ENCODE measurements around the gene RABGAP1L. TPM values are rescaled to one million over a fixed set of nuclear protein-coding genes. Genes with fewer than 3 reads are reported as not detected.

Gene RABGAP1L
- total RNA-seq, 3 donors from 2014 or later, result 46.1 to 74.7 (median 59.2) TPM

DNA sequence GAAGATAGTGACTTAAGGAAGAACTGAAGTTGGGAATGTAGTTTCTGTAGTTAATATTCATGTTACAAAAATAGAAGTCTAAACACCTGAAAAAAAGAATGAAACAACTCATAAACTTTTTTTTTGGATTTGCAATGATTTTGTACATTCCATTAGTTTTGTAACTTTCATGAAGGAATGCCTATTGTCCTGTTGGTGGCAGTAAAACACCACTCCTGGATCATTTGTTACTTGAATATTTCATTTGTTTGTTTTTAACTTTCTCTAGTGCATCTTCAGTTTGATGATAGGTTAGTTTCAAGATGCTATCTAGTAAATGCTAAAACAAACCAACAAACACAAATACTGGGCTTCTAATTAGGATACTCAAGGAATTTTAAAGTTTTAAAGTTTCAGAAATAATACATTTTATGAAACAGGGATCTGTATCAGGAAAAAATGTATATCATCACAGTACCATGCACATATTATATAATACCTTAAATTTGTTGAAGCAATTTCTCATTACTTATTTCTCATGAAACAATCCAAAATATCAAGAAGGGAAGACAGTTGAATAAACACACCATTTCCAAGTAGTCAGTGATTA lies 610.7 kb downstream of the RABGAP1L start:
- Histone ChIP-seq H3K4me3 (no peak overlapping the region), H3K4me1 (ENCODE audit: low read depth) (peaks cover 4% of the 10 kb centered on the region), H3K9me3 (no peaks in the 10 kb centered on the region), H3K36me3 (ENCODE audit: low read depth) (no peaks in the 10 kb centered on the region)
- intact Hi-C loops (cut with DNase I, micrococcal nuclease), result loop anchor here in 1 of 2 donors (10.0 kb wide), 1 partner anchor 225 kb away; the partner anchor contains the start of gene CACYBP
- DNase-seq (peak in 1 of 3 donors; percentile 38), ATAC-seq (peak; percentile 40)
- TF ChIP-seq CTCF (IDR thresholded peaks at IDR 0.05), result peak; percentile 36

- no peaks in the 10 kb centered on the region for H3K4me1 ChIP-seq (ENCODE audit: low read depth)
- intact Hi-C loops (cut with DNase I, micrococcal nuclease), result loop anchor here in 1 of 2 donors (10.0 kb wide), 1 partner anchor 219 kb away; the partner anchor contains the start of gene CACYBP
These were observed 616.3 kb downstream of the RABGAP1L start for GRCh38 chr1:174775621-174776020.

DNA sequence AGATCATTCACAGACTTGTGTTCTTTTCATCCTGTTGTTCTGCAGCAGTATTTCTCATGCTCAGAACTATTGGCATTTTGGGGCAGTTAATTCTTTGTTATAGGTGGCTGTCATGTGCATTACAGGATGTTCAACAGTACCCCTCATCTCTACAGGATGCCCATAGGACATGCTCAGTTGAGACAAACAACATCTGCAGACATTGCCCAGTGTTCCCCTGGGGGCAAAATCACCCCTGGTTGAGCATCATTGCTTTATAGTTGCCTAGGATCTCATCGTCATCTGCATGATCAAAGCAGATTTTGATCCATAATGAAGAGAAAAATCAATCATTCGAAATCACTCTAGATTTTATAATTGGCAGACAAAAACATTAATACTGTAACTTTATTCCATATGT lies 617.9 kb downstream of the RABGAP1L start:
- Histone ChIP-seq H3K4me1 (ENCODE audit: low read depth) (no peaks in the 10 kb centered on the region), H3K9me3 (no peaks in the 10 kb centered on the region), H3K4me3 (no peak overlapping the region), H3K36me3 (ENCODE audit: low read depth) (no peaks in the 10 kb centered on the region)
- ATAC-seq, result no peak
- no peak for DNase-seq
- intact Hi-C loops (cut with DNase I, micrococcal nuclease), result loop anchor here in 1 of 2 donors (10.0 kb wide), 1 partner anchor 218 kb away; the partner anchor contains the start of gene CACYBP
- TF ChIP-seq CTCF (IDR thresholded peaks at IDR 0.05), result no peak

More at GRCh38 chr1:174775621-174776020, 616.3 kb downstream of the RABGAP1L start:
- TF ChIP-seq CTCF (IDR thresholded peaks at IDR 0.05), result no peak
- DNase-seq (no peak), ATAC-seq (no peak)
- no peak overlapping the region for H3K4me3 ChIP-seq
- H3K9me3 ChIP-seq, result no peaks in the 10 kb centered on the region
- no peaks in the 10 kb centered on the region for H3K36me3 ChIP-seq (ENCODE audit: low read depth)

GRCh38 chr1:174785510-174785909 lies 626.2 kb downstream of the RABGAP1L start:
- no peak for TF ChIP-seq CTCF (IDR thresholded peaks at IDR 0.05)
- no peak overlapping the region for H3K4me3 ChIP-seq
- intact Hi-C loops (cut with DNase I, micrococcal nuclease), result no loop called here

GRCh38 chr1:174786358-174786757 lies 627.0 kb downstream of the RABGAP1L start:
- no peaks in the 10 kb centered on the region for H3K9me3 ChIP-seq
- intact Hi-C loops (cut with DNase I, micrococcal nuclease), result no loop called here
- H3K4me1 ChIP-seq (ENCODE audit: low read depth), result no peaks in the 10 kb centered on the region
- no peak for TF ChIP-seq CTCF (IDR thresholded peaks at IDR 0.05)
- H3K4me3 ChIP-seq, result no peak overlapping the region
- DNase-seq, result no peak
- no peak for ATAC-seq
- no peaks in the 10 kb centered on the region for H3K36me3 ChIP-seq (ENCODE audit: low read depth)

More at GRCh38 chr1:174785510-174785909, 626.2 kb downstream of the RABGAP1L start:
- Histone ChIP-seq H3K4me1 (ENCODE audit: low read depth) (no peaks in the 10 kb centered on the region), H3K9me3 (no peaks in the 10 kb centered on the region), H3K36me3 (ENCODE audit: low read depth) (no peaks in the 10 kb centered on the region)
- no peak for DNase-seq
- ATAC-seq, result no peak

Measured in mucosa of descending colon (tissue), 3 donors.